Upper lobe of left lung (tissue), 6 donors: ENCODE data around the gene SEMA6D. TPM values are rescaled to one million over a fixed set of nuclear protein-coding genes. Genes with fewer than 3 reads are reported as not detected.

ENCODE experiments used
- ATAC-seq, 2 donors: fragments of 200-7000 bp; cut with Tn5 transposase; one replicate each; pipeline ENCODE4 v1.9.1; 2022; ENCODE audit warnings: mild to moderate bottlenecking in 2 of 2, moderate library complexity in 2 of 2; ENCODE audit not compliant: low FRiP score in 2 of 2
- DNase-seq, 2 donors: peaks; one replicate each; pipeline ENCODE4 v3.0.0-alpha.2; 2019 to 2020
- H3K27ac ChIP-seq, 4 donors: fragments of 200-600 bp; sonication (generic); one replicate each; pipeline ENCODE4 v1.5.1; 2016 to 2019
- H3K27me3 ChIP-seq, 4 donors: fragments of 200-600 bp; sonication (generic); one replicate each; pipeline ENCODE4 v1.5.1; 2017 to 2019
- H3K36me3 ChIP-seq, 4 donors: fragments of 200-600 bp; sonication (generic); one replicate each; pipeline ENCODE4 v1.5.1; 2016 to 2019
- H3K4me1 ChIP-seq, 4 donors: fragments of 200-600 bp; sonication (generic); one replicate each; pipeline ENCODE4 v1.5.1; 2018 to 2019
- H3K4me3 ChIP-seq, 4 donors: fragments of 200-600 bp; sonication (generic); one replicate each; pipeline ENCODE4 v1.5.1; 2017 to 2019; ENCODE audit warnings: mild to moderate bottlenecking in 2 of 4, moderate library complexity in 1 of 4
- H3K9me3 ChIP-seq, 4 donors: fragments of 200-600 bp; sonication (generic); one replicate each; pipeline ENCODE4 v1.5.1; 2018 to 2019
- EP300 ChIP-seq, 4 donors: sonication (generic); formaldehyde crosslinking; IDR thresholded peaks; one replicate each; pipeline ENCODE4 v1.5.1; 2017; ENCODE audit warnings: antibody characterized with exemption in 4 of 4, control low read depth in 2 of 4
- POLR2A ChIP-seq, 4 donors: fragments of 450-650 bp; IDR thresholded peaks; one replicate each; pipeline ENCODE4 v1.5.1; 2016 to 2017; ENCODE audit warnings: antibody characterized with exemption in 4 of 4, mild to moderate bottlenecking in 2 of 4
- POLR2AphosphoS5 ChIP-seq, 2 donors: sonication (generic); formaldehyde crosslinking; IDR thresholded peaks; one replicate each; pipeline ENCODE4 v1.5.1; 2017; ENCODE audit warnings: antibody characterized with exemption in 2 of 2
- WGBS, 2 donors: methylation state at CpG; one replicate each; pipeline ENCODE4 v1.1.5; 2017 to 2018; 5-methylcytosine and 5-hydroxymethylcytosine counted together
- total RNA-seq, 6 donors: library from RNA; depleted of rRNA in 4 of 6; stranded (reverse); fragments of >200 nt in 4 of 6; gene quantifications; one replicate each; pipeline versions ENCODE4 v1.1.0 to v1.2.1, GENCODE V29; 2016 to 2021
- TF ChIP-seq, protein P1 (sequence below), 6 experiments: fragments of 450-650 bp in 4 of 6; fragments of 200-600 bp in 2 of 6; sonication (generic) in 2 of 6; IDR thresholded peaks; one replicate each; pipeline ENCODE4 v1.5.1; 2016 to 2019; ENCODE audit warnings: antibody characterized with exemption in 6 of 6
- donor health status: DM: no; HTN: no; CAD: no; lungs with moderate emphysema.
- donor health status: DM: no; HTN: yes; CAD: no; lungs with severe emphysema.

SEMA6D gene
- total RNA-seq, 6 donors from 2014 or later, result 6.9 to 10.5 (median 9.0) TPM

- no peaks in the 10 kb centered on the region for H3K36me3 ChIP-seq
- DNase-seq (no peak), ATAC-seq (no peak)
- H3K9me3 ChIP-seq, result no peaks in the 10 kb centered on the region
- no peak overlapping the region for H3K4me3 ChIP-seq
- no peak overlapping the region for H3K27ac ChIP-seq
- TF ChIP-seq EP300 (IDR thresholded peaks at IDR 0.05), result no peak
- TF ChIP-seq POLR2A (IDR thresholded peaks at IDR 0.05), result no peak
- TF ChIP-seq POLR2AphosphoS5 (IDR thresholded peaks at IDR 0.05), result no peak
- H3K4me1 ChIP-seq, result no peaks in the 10 kb centered on the region
- no peaks in the 10 kb centered on the region for H3K27me3 ChIP-seq
- 73 to 81% methylated on average over 3 of the region's 3 CpGs for WGBS, 2 donors
Observed at GRCh38 chr15:47801522-47801921, 84.2 kb downstream of the SEMA6D start.

- Histone ChIP-seq H3K27ac (no peak overlapping the region), H3K36me3 (no peaks in the 10 kb centered on the region), H3K4me3 (no peak overlapping the region), H3K27me3 (no peaks in the 10 kb centered on the region), H3K9me3 (no peaks in the 10 kb centered on the region), H3K4me1 (no peaks in the 10 kb centered on the region)
- TF ChIP-seq, protein P1, sequence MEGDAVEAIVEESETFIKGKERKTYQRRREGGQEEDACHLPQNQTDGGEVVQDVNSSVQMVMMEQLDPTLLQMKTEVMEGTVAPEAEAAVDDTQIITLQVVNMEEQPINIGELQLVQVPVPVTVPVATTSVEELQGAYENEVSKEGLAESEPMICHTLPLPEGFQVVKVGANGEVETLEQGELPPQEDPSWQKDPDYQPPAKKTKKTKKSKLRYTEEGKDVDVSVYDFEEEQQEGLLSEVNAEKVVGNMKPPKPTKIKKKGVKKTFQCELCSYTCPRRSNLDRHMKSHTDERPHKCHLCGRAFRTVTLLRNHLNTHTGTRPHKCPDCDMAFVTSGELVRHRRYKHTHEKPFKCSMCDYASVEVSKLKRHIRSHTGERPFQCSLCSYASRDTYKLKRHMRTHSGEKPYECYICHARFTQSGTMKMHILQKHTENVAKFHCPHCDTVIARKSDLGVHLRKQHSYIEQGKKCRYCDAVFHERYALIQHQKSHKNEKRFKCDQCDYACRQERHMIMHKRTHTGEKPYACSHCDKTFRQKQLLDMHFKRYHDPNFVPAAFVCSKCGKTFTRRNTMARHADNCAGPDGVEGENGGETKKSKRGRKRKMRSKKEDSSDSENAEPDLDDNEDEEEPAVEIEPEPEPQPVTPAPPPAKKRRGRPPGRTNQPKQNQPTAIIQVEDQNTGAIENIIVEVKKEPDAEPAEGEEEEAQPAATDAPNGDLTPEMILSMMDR (IDR thresholded peaks at IDR 0.05), result no peak
- TF ChIP-seq POLR2A (IDR thresholded peaks at IDR 0.05) (no peak), POLR2AphosphoS5 (IDR thresholded peaks at IDR 0.05) (no peak), EP300 (IDR thresholded peaks at IDR 0.05) (no peak)
- no peak for ATAC-seq
- no peak for DNase-seq
Observed at GRCh38 chr15:47802216-47802615, 84.9 kb downstream of the SEMA6D start.

DNA sequence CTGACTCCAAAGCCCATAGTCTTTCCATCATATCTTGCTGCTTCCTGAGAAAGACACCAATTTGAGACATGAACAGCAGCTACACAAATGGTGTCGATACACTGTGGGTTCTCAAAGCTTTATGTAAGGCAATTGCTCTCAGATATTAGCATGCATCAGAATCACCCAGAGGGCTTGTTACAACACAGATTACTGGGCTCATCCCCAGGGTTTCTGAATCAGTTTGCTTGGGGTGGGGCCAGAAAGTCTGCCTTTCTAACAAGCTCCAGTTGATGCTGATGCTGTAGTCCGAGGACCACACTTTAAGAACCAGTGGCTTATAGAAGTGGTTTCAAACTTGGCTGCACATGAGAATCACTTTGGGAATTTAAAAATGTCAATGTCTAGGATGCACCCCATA, 86.5 kb downstream of the SEMA6D start:
- ATAC-seq (no peak), DNase-seq (no peak)
- no peaks in the 10 kb centered on the region for H3K9me3 ChIP-seq
- H3K36me3 ChIP-seq, result no peaks in the 10 kb centered on the region
- TF ChIP-seq EP300 (IDR thresholded peaks at IDR 0.05) (no peak), POLR2AphosphoS5 (IDR thresholded peaks at IDR 0.05) (no peak), POLR2A (IDR thresholded peaks at IDR 0.05) (no peak)
- TF ChIP-seq, protein P1 (IDR thresholded peaks at IDR 0.05), result no peak
- no peak overlapping the region for H3K4me3 ChIP-seq
- H3K27me3 ChIP-seq, result no peaks in the 10 kb centered on the region
- 87 to 94% methylated on average over 2 of the region's 2 CpGs for WGBS, 2 donors
- no peaks in the 10 kb centered on the region for H3K4me1 ChIP-seq
- no peak overlapping the region for H3K27ac ChIP-seq

DNA sequence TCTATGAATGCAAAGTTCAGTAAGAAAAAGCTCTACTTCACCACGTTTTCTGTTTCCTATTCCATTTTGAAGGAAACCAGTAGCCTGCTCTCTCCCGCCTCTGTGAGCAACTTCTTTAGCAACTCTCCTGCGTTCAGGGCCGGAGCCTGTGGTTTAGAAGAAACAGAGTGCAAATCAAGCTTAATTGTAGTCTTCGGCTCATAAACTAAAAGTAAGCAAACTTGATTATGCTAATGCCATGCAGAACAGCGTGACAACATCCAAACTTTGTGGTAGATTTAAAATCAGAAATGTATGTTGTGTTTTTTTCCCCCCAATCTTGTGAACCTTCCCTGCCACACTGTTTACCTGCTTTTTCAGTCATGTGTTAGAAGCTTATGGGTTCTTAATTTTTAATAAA, 87.4 kb downstream of the SEMA6D start:
- H3K4me3 ChIP-seq, result no peak overlapping the region
- no peaks in the 10 kb centered on the region for H3K27me3 ChIP-seq
- H3K9me3 ChIP-seq, result no peaks in the 10 kb centered on the region
- no peak overlapping the region for H3K27ac ChIP-seq
- no peaks in the 10 kb centered on the region for H3K36me3 ChIP-seq
- TF ChIP-seq EP300 (IDR thresholded peaks at IDR 0.05), result no peak
- TF ChIP-seq POLR2AphosphoS5 (IDR thresholded peaks at IDR 0.05), result no peak
- TF ChIP-seq, protein P1 (IDR thresholded peaks at IDR 0.05), result no peak
- TF ChIP-seq POLR2A (IDR thresholded peaks at IDR 0.05), result no peak
- 79 to 85% methylated on average over 6 of the region's 6 CpGs for WGBS, 2 donors
- ATAC-seq (no peak), DNase-seq (no peak)
- no peaks in the 10 kb centered on the region for H3K4me1 ChIP-seq

DNA sequence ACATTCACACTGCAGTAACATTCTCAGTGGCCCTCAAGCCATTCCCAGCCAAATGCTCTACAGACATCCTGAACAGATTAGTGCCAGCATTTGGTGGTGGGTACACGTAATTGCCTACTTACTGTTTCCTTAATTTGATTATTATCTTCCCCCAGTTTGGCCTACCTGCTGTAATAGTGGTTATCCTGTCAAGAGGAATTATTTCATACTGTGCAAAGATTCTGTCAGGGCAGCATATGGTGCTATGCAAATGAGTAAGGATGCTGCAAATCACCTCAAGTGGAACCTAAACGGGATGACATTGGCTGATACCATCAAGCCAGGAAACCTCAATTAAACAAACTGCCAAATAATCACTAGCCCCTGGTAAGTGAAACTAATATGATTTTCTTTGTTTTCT, 88.7 kb downstream of the SEMA6D start:
- no peak overlapping the region for H3K27ac ChIP-seq
- H3K4me3 ChIP-seq, result no peak overlapping the region
- no peaks in the 10 kb centered on the region for H3K4me1 ChIP-seq
- TF ChIP-seq POLR2A (IDR thresholded peaks at IDR 0.05) (no peak), POLR2AphosphoS5 (IDR thresholded peaks at IDR 0.05) (no peak)
- TF ChIP-seq, protein P1 (IDR thresholded peaks at IDR 0.05), result no peak
- ATAC-seq, result no peak
- H3K36me3 ChIP-seq, result no peaks in the 10 kb centered on the region
- WGBS, 2 donors, result 28 to 39% methylated on average over 2 of the region's 2 CpGs
- no peaks in the 10 kb centered on the region for H3K27me3 ChIP-seq
- DNase-seq, result no peak
- H3K9me3 ChIP-seq, result no peaks in the 10 kb centered on the region
